Measurements from ENCODE around the gene RANBP17. TPM values are rescaled to one million over a fixed set of nuclear protein-coding genes. Genes with fewer than 3 reads are reported as not detected.

RANBP17 gene
- total RNA-seq, 1 donor from 2014 or later, result 79.9 TPM

DNA sequence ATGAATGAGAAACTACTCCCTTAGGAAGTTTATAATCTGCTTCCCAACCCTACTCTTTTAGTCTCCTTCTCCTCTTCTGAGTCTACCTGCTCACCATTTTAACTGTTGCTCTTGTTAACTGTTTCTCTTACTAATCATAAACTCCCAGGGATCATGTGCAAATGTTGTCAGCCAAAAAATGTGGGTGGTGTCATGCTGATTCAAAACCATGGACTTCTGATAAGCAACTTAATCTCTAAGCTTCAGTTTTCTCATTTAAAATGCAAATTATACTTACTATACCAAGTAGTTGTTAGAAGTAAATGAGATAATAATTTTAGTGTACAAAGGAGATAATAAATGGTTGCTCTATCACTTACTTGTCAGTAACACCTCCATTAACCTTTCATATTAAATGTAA is 401.4 kb downstream of the RANBP17 start:
- H3K27ac ChIP-seq (ENCODE audit: low read depth, low read length), result no peak overlapping the region
- no peaks in the 10 kb centered on the region for H3K4me1 ChIP-seq (ENCODE audit: control insufficient read depth in 3 of 3, insufficient read depth in 3 of 3, low read length in 3 of 3)
- H3K9me3 ChIP-seq (ENCODE audit: control insufficient read depth in 3 of 3, low read length in 3 of 3), result no peaks in the 10 kb centered on the region
- no peak overlapping the region for H3K9ac ChIP-seq (ENCODE audit: low read depth in 1 of 3, low read length in 3 of 3)
- H3K27me3 ChIP-seq (ENCODE audit: control insufficient read depth in 3 of 3, insufficient read depth in 3 of 3, low read length in 3 of 3), result no peaks in the 10 kb centered on the region
- no peaks in the 10 kb centered on the region for H3K36me3 ChIP-seq (ENCODE audit: control insufficient read depth in 3 of 3, insufficient read depth in 3 of 3, low read length in 3 of 3)
- H3K4me3 ChIP-seq (ENCODE audit: low read length in 3 of 3), result no peak overlapping the region

DNA sequence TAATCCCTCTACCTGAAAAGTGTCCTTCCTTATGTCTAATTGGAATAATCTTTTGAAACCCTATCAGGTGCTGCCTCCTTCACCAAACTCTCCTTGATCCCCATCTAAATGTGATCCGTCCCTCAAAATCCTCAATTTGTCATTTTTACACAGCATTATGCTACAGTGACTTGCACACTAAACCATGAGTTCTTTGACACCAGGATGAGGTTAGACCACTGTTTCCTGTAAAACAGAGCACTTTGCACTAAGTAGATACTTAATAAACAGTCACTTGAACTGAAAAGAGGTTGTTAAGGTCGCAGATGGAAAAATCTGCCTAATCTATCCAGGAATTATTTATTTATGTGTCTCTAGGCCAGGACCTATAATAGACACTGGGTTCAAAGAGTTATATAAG is 403.0 kb downstream of the RANBP17 start:
- Histone ChIP-seq H3K27ac (ENCODE audit: low read depth, low read length) (no peak overlapping the region), H3K9me3 (ENCODE audit: control insufficient read depth in 3 of 3, low read length in 3 of 3) (no peaks in the 10 kb centered on the region), H3K27me3 (ENCODE audit: control insufficient read depth in 3 of 3, insufficient read depth in 3 of 3, low read length in 3 of 3) (no peaks in the 10 kb centered on the region), H3K4me1 (ENCODE audit: control insufficient read depth in 3 of 3, insufficient read depth in 3 of 3, low read length in 3 of 3) (no peaks in the 10 kb centered on the region), H3K4me3 (ENCODE audit: low read length in 3 of 3) (no peak overlapping the region), H3K36me3 (ENCODE audit: control insufficient read depth in 3 of 3, insufficient read depth in 3 of 3, low read length in 3 of 3) (no peaks in the 10 kb centered on the region), H3K9ac (ENCODE audit: low read depth in 1 of 3, low read length in 3 of 3) (no peak overlapping the region)

DNA sequence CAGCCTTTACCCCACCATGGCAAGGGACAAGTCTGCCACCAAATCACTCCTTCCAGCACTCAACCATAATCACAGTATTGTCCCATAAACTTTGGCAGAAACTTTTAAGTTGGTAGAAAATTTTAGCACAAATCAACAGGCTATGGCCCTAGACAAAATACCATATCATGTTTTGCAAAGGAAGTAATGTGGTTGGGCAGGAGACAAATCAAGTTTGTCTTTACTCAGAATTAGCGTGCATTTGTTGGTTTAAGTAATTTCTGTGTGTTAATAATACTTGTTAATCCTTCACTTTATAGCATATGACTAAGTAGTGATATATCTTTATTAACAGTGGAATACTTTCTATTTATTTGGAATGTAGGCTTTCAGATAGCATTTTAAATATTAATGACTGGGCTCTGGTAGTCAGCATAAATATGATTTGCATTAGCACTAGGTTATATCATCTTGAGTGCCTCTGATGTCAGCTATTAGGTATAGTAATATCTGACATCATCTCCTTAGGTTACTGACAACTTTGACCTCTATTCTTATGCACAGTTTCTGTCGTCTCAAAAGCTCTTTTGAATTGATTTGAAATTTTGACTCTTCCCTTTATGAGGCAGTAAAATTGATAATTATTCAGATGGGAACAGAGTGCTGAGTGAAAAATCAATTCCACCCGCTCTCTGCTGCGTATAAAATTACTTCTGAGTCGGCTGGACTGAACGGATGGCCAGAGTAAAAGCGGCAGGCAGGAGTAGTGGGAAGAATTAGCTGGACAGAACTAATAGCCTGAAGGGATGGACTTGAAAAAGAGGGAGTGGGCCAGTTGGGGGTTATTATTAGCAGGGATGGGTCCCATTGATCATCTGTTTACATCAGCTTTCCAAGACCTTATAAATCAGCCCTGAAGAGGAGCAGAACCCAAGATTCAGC is 407.1 kb downstream of the RANBP17 start:
- no peak overlapping the region for H3K27ac ChIP-seq (ENCODE audit: low read depth, low read length)
- no peak overlapping the region for H3K9ac ChIP-seq (ENCODE audit: low read depth in 1 of 3, low read length in 3 of 3)
- H3K36me3 ChIP-seq (ENCODE audit: control insufficient read depth in 3 of 3, insufficient read depth in 3 of 3, low read length in 3 of 3), result no peaks in the 10 kb centered on the region
- no peaks in the 10 kb centered on the region for H3K27me3 ChIP-seq (ENCODE audit: control insufficient read depth in 3 of 3, insufficient read depth in 3 of 3, low read length in 3 of 3)
- H3K4me3 ChIP-seq (ENCODE audit: low read length in 3 of 3), result no peak overlapping the region
- no peaks in the 10 kb centered on the region for H3K4me1 ChIP-seq (ENCODE audit: control insufficient read depth in 3 of 3, insufficient read depth in 3 of 3, low read length in 3 of 3)
- H3K9me3 ChIP-seq (ENCODE audit: control insufficient read depth in 3 of 3, low read length in 3 of 3), result no peaks in the 10 kb centered on the region

DNA sequence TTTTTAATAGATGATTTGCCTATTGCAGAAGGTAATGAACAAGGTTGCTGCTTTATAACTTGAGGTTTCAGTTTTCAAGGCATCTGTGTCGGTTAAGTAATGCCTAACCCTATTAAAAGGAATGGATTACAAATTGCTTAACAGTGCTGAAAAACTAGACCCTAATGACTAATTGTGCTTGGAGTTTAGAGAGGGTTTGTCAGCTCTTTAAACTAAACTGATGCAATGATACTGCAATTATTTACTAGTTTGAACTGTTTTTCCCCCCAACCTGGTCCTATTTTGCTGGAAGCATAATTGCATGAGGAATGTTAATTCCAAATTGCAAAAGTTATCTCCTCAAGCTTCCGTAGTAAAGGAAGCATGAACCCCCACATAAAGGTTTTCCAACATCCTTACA is 407.9 kb downstream of the RANBP17 start:
- H3K9ac ChIP-seq (ENCODE audit: low read depth in 1 of 3, low read length in 3 of 3), result no peak overlapping the region
- H3K9me3 ChIP-seq (ENCODE audit: control insufficient read depth in 3 of 3, low read length in 3 of 3), result no peaks in the 10 kb centered on the region
- no peaks in the 10 kb centered on the region for H3K36me3 ChIP-seq (ENCODE audit: control insufficient read depth in 3 of 3, insufficient read depth in 3 of 3, low read length in 3 of 3)
- H3K4me3 ChIP-seq (ENCODE audit: low read length in 3 of 3), result no peak overlapping the region
- no peaks in the 10 kb centered on the region for H3K27me3 ChIP-seq (ENCODE audit: control insufficient read depth in 3 of 3, insufficient read depth in 3 of 3, low read length in 3 of 3)
- H3K4me1 ChIP-seq (ENCODE audit: control insufficient read depth in 3 of 3, insufficient read depth in 3 of 3, low read length in 3 of 3), result no peaks in the 10 kb centered on the region
- no peak overlapping the region for H3K27ac ChIP-seq (ENCODE audit: low read depth, low read length)

DNA sequence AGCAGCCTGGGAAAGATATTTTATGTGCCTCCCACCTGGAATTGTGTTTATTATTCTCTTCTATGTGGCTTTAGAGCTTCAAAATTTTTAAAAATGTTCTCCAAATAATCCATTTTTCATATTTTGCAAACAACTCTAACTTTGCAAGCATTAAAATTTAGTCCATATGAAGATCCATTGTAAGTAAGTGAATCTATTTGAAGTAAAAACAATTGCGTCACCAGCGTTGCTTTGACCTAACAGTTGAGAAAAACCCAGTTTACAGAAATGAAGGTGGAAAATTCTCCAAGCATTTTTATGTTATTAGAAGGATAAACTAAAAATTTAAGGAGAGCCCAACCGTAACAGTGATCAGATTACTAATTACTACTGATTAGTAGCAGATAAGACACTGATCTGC is 408.3 kb downstream of the RANBP17 start:
- no peaks in the 10 kb centered on the region for H3K36me3 ChIP-seq (ENCODE audit: control insufficient read depth in 3 of 3, insufficient read depth in 3 of 3, low read length in 3 of 3)
- H3K27me3 ChIP-seq (ENCODE audit: control insufficient read depth in 3 of 3, insufficient read depth in 3 of 3, low read length in 3 of 3), result no peaks in the 10 kb centered on the region
- no peaks in the 10 kb centered on the region for H3K9me3 ChIP-seq (ENCODE audit: control insufficient read depth in 3 of 3, low read length in 3 of 3)
- no peak overlapping the region for H3K4me3 ChIP-seq (ENCODE audit: low read length in 3 of 3)
- H3K4me1 ChIP-seq (ENCODE audit: control insufficient read depth in 3 of 3, insufficient read depth in 3 of 3, low read length in 3 of 3), result no peaks in the 10 kb centered on the region
- H3K9ac ChIP-seq (ENCODE audit: low read depth in 1 of 3, low read length in 3 of 3), result no peak overlapping the region
- no peak overlapping the region for H3K27ac ChIP-seq (ENCODE audit: low read depth, low read length)

DNA sequence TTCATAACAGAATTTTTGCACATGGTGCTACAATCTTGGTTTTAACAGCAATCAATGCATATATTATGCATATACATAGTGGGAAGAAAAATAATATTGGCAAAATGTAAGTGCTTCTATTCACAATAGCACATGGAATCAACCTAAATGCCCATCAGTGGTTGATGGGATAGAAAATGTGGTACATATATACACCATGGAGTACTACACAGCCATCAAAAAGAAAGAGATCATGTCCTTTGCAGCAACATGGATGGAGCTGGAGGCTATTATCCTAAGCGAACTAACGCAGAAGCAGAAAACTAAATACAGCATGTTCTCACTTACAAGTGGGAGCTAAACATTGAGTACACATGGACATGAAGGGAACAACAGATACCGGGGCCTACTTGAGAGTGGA is 410.0 kb downstream of the RANBP17 start:
- Histone ChIP-seq H3K36me3 (ENCODE audit: control insufficient read depth in 3 of 3, insufficient read depth in 3 of 3, low read length in 3 of 3) (no peaks in the 10 kb centered on the region), H3K4me3 (ENCODE audit: low read length in 3 of 3) (no peak overlapping the region), H3K9ac (ENCODE audit: low read depth in 1 of 3, low read length in 3 of 3) (no peak overlapping the region), H3K4me1 (ENCODE audit: control insufficient read depth in 3 of 3, insufficient read depth in 3 of 3, low read length in 3 of 3) (no peaks in the 10 kb centered on the region), H3K27me3 (ENCODE audit: control insufficient read depth in 3 of 3, insufficient read depth in 3 of 3, low read length in 3 of 3) (no peaks in the 10 kb centered on the region), H3K27ac (ENCODE audit: low read depth, low read length) (no peak overlapping the region), H3K9me3 (ENCODE audit: control insufficient read depth in 3 of 3, low read length in 3 of 3) (no peaks in the 10 kb centered on the region)

DNA sequence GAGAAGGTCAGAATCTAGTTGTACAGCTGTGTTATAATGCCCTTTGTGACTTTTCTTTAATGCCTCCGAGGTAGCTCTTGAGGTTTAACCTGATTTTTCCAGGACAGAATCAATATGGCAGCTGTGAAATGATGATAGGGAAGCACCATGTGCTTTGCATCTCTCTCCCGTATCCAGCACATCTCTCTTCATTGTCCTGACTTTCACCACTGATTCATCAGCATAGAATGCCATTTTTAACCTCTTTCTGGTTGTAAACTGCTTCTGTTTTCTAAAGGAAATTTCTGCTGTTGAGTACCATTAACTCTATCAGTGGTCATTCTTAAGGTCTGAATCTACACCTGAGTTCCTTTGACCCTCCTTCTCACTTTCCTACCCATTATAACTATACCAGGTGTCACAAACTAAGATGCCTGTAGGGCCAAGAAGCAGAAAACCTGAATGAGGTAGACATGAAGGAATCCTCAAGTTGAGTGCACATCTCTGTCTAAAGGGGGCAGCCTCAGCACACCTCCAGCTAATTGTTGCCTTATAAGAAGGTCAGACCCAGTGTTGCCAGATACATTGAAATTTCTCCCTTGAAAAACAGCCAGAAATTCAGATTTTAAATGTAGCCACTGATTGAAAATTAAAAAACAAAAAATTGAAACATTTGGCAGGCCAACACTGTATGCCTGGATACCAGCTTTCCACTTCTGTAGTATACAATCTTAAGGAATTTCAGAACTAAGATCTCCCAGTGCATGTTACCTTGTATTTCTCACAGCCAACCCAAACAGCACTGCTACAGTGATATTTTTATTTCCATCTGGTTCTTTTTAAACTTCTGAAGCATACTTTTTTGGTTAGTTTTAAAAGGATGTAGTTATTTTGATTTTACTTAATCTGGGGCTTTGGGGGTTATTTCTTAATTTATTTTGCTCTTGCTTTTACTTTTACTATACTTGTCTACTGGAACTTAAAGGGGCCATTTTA is 411.5 kb downstream of the RANBP17 start:
- Histone ChIP-seq H3K9ac (ENCODE audit: low read depth in 1 of 3, low read length in 3 of 3) (no peak overlapping the region), H3K9me3 (ENCODE audit: control insufficient read depth in 3 of 3, low read length in 3 of 3) (no peaks in the 10 kb centered on the region), H3K4me3 (ENCODE audit: low read length in 3 of 3) (no peak overlapping the region), H3K36me3 (ENCODE audit: control insufficient read depth in 3 of 3, insufficient read depth in 3 of 3, low read length in 3 of 3) (no peaks in the 10 kb centered on the region), H3K27me3 (ENCODE audit: control insufficient read depth in 3 of 3, insufficient read depth in 3 of 3, low read length in 3 of 3) (no peaks in the 10 kb centered on the region), H3K4me1 (ENCODE audit: control insufficient read depth in 3 of 3, insufficient read depth in 3 of 3, low read length in 3 of 3) (no peaks in the 10 kb centered on the region), H3K27ac (ENCODE audit: low read depth, low read length) (no peak overlapping the region)

DNA sequence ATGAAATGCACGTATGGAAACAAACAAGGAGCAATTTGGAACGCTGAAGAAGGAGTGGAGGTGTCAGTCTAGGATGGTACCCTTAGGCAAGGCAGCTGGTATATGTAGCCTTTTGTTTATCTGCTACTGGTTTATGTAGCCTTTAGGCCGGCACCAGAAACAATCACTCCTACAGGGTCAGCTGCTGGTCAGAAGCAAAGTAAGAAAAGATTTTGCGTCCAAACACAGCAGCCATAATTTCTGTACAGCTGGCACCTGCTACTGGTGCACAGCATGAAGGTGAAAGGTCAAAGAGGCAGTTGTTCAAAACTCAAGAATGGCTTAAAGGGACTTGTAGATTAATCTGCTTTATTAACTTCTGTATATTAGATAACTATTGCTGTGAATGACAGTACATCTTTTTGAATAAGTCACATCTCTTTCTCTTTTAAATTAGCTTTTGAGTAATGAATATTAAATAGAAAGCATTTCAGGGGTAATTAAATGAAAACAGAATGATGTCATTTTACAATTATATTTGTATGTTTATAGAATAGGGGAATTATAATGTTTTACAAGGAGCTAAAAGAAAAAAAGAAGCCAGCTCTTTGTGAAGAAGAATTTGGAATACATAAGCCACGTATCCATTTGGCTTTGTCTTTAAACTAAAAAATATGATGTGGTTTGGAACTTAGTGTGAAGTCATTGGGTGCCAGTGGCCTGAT is 414.2 kb downstream of the RANBP17 start:
- H3K4me1 ChIP-seq (ENCODE audit: control insufficient read depth in 3 of 3, insufficient read depth in 3 of 3, low read length in 3 of 3), result no peaks in the 10 kb centered on the region
- H3K36me3 ChIP-seq (ENCODE audit: control insufficient read depth in 3 of 3, insufficient read depth in 3 of 3, low read length in 3 of 3), result no peaks in the 10 kb centered on the region
- no peak overlapping the region for H3K4me3 ChIP-seq (ENCODE audit: low read length in 3 of 3)
- H3K27me3 ChIP-seq (ENCODE audit: control insufficient read depth in 3 of 3, insufficient read depth in 3 of 3, low read length in 3 of 3), result no peaks in the 10 kb centered on the region
- H3K27ac ChIP-seq (ENCODE audit: low read depth, low read length), result no peak overlapping the region
- H3K9ac ChIP-seq (ENCODE audit: low read depth in 1 of 3, low read length in 3 of 3), result no peak overlapping the region
- no peaks in the 10 kb centered on the region for H3K9me3 ChIP-seq (ENCODE audit: control insufficient read depth in 3 of 3, low read length in 3 of 3)

DNA sequence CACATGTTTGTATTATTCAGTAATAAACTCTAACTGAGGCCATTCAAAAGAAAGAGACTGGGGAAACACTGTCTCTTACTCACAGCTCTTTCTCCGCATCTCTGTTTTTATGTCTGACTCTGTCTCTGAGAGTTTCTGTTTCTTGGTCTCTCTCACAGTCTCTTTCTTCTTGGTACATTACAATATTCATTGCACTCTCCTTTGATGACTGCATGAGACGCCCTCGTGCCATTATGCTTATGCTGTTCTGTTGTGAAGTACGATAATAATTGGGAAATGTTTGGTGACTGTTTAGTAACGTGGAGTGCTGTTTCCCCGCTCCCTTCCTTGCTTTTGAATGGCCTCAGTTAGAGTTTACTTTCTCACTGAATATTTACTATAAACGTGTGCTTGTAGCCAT is 421.9 kb downstream of the RANBP17 start:
- no peak overlapping the region for H3K9ac ChIP-seq (ENCODE audit: low read depth in 1 of 3, low read length in 3 of 3)
- H3K9me3 ChIP-seq (ENCODE audit: control insufficient read depth in 3 of 3, low read length in 3 of 3), result no peaks in the 10 kb centered on the region
- no peaks in the 10 kb centered on the region for H3K36me3 ChIP-seq (ENCODE audit: control insufficient read depth in 3 of 3, insufficient read depth in 3 of 3, low read length in 3 of 3)
- H3K4me1 ChIP-seq (ENCODE audit: control insufficient read depth in 3 of 3, insufficient read depth in 3 of 3, low read length in 3 of 3), result no peaks in the 10 kb centered on the region
- H3K27me3 ChIP-seq (ENCODE audit: control insufficient read depth in 3 of 3, insufficient read depth in 3 of 3, low read length in 3 of 3), result no peaks in the 10 kb centered on the region
- H3K4me3 ChIP-seq (ENCODE audit: low read length in 3 of 3), result no peak overlapping the region
- no peak overlapping the region for H3K27ac ChIP-seq (ENCODE audit: low read depth, low read length)

Measured in skeletal muscle tissue (tissue), 4 donors.